Mesendoderm (in vitro differentiated cells): Measurements from ENCODE around the gene NUDT6.

ENCODE experiments used
- DNase-seq: peaks from one replicate; pipeline ENCODE4 v3.0.0; 2013
- H2AK5ac ChIP-seq: 2 replicates; pipeline ENCODE4 v1.6.1; 2013; ENCODE audit warnings: low read length, inconsistent platforms
- H2BK120ac ChIP-seq: 2 replicates; pipeline ENCODE4 v1.6.1; 2013; ENCODE audit warnings: low read depth, mild to moderate bottlenecking, low read length, moderate library complexity, mixed read lengths
- H2BK15ac ChIP-seq: replicated peaks from 2 replicates; pipeline ENCODE4 v1.6.1; 2013; ENCODE audit warnings: low read depth, mild to moderate bottlenecking, moderate library complexity
- H2BK5ac ChIP-seq: 2 replicates; pipeline ENCODE4 v1.6.1; 2013; ENCODE audit warnings: low read length, inconsistent platforms
- H3K18ac ChIP-seq: 2 replicates; pipeline ENCODE4 v1.6.1; 2013; ENCODE audit warnings: mild to moderate bottlenecking, low read length, mixed read lengths
- H3K23ac ChIP-seq: one replicate; pipeline ENCODE4 v1.6.1; 2013; ENCODE audit warnings: low read length
- H3K27ac ChIP-seq: 2 replicates; pipeline ENCODE4 v1.5.1; 2013; ENCODE audit warnings: low read depth, mild to moderate bottlenecking, inconsistent platforms, low read length, moderate library complexity
- H3K27me3 ChIP-seq: 2 replicates; pipeline ENCODE4 v1.6.1; 2013; ENCODE audit warnings: low read length, control low read depth, mild to moderate bottlenecking, inconsistent platforms; ENCODE audit not compliant: insufficient read depth, poor library complexity
- H3K36me3 ChIP-seq: 2 replicates; pipeline ENCODE4 v1.6.1; 2013; ENCODE audit warnings: low read length, inconsistent platforms; ENCODE audit not compliant: control insufficient read depth, insufficient read depth
- H3K4ac ChIP-seq: one replicate; pipeline ENCODE4 v1.6.1; 2013; ENCODE audit warnings: low read depth, mild to moderate bottlenecking, low read length, moderate library complexity
- H3K4me1 ChIP-seq: 2 replicates; pipeline ENCODE4 v1.6.1; 2013; ENCODE audit warnings: low read depth, low read length, inconsistent platforms; ENCODE audit not compliant: control insufficient read depth
- H3K4me2 ChIP-seq: 2 replicates; pipeline ENCODE4 v1.6.1; 2013; ENCODE audit warnings: low read length
- H3K4me3 ChIP-seq: 2 replicates; pipeline ENCODE4 v1.5.1; 2013; ENCODE audit warnings: mild to moderate bottlenecking, low read length
- H3K56ac ChIP-seq: one replicate; pipeline ENCODE4 v1.6.1; 2013; ENCODE audit warnings: low read length
- H3K79me1 ChIP-seq: 2 replicates; pipeline ENCODE4 v1.6.1; 2013; ENCODE audit warnings: low read length, inconsistent platforms
- H3K79me2 ChIP-seq: 2 replicates; pipeline ENCODE4 v1.6.1; 2013; ENCODE audit warnings: mild to moderate bottlenecking, low read length; ENCODE audit not compliant: control insufficient read depth, insufficient read depth
- H3K9ac ChIP-seq: 2 replicates; pipeline ENCODE4 v1.6.1; 2013; ENCODE audit warnings: low read length, inconsistent platforms
- H4K5ac ChIP-seq: one replicate; pipeline ENCODE4 v1.6.1; 2013; ENCODE audit warnings: low read length
- H4K8ac ChIP-seq: one replicate; pipeline ENCODE4 v1.6.1; 2013; ENCODE audit warnings: low read depth, mild to moderate bottlenecking, control low read depth, low read length, moderate library complexity
- WGBS: extraction: QIAGEN DNeasy Blood & Tissue Kit; methylation state at CpG from one replicate; pipeline ENCODE4 v1.1.7; 2013; ENCODE audit warnings: low lambda C conversion rate, missing lambda C conversion rate; ENCODE audit not compliant: insufficient coverage; ENCODE audit errors: extremely low coverage; 5-methylcytosine and 5-hydroxymethylcytosine counted together

Gene NUDT6

GRCh38 chr4:122901247-122902010 lies 21.0 kb downstream of the NUDT6 start:
- Histone ChIP-seq H3K79me1 (no peaks in the 10 kb centered on the region), H3K4me2 (no peak overlapping the region), H4K8ac (no peak overlapping the region), H3K4ac (no peak overlapping the region), H3K27me3 (no peaks in the 10 kb centered on the region), H2BK15ac (no peak overlapping the region), H3K23ac (no peak overlapping the region), H3K18ac (no peak overlapping the region), H4K5ac (no peak overlapping the region), H3K4me3 (no peak overlapping the region), H2BK120ac (no peak overlapping the region), H2AK5ac (no peak overlapping the region), H3K4me1 (peaks cover 5% of the 10 kb centered on the region), H3K79me2 (no peaks in the 10 kb centered on the region), H3K9ac (no peak overlapping the region), H3K36me3 (no peaks in the 10 kb centered on the region), H3K27ac (no peak overlapping the region), H2BK5ac (no peak overlapping the region), H3K56ac (no peak overlapping the region)
- no peak for DNase-seq
- no CpG with 5 or more reads among the region's 2 CpGs for whole genome bisulfite sequencing

- no peak overlapping the region for H3K4ac ChIP-seq
- no CpG with 5 or more reads among the region's 3 CpGs for WGBS
- no peak overlapping the region for H2BK15ac ChIP-seq
- DNase-seq: no peak
- H3K79me1 ChIP-seq: no peaks in the 10 kb centered on the region
- H4K8ac ChIP-seq: no peak overlapping the region
- no peak overlapping the region for H3K18ac ChIP-seq
- H3K27me3 ChIP-seq: no peaks in the 10 kb centered on the region
- H3K27ac ChIP-seq: no peak overlapping the region
- no peak overlapping the region for H2AK5ac ChIP-seq
- no peak overlapping the region for H3K4me2 ChIP-seq
- H3K4me1 ChIP-seq: peaks cover 5% of the 10 kb centered on the region
- no peak overlapping the region for H2BK120ac ChIP-seq
- no peaks in the 10 kb centered on the region for H3K79me2 ChIP-seq
- H3K9ac ChIP-seq: no peak overlapping the region
- H4K5ac ChIP-seq: no peak overlapping the region
- H3K56ac ChIP-seq: no peak overlapping the region
- no peak overlapping the region for H3K23ac ChIP-seq
- no peak overlapping the region for H3K4me3 ChIP-seq
- H3K36me3 ChIP-seq: no peaks in the 10 kb centered on the region
- H2BK5ac ChIP-seq: no peak overlapping the region
These were observed 22.1 kb downstream of the NUDT6 start for GRCh38 chr4:122900314-122900713.

- no peak for DNase-seq
- H3K18ac ChIP-seq: no peak overlapping the region
- no peak overlapping the region for H2BK15ac ChIP-seq
- no peak overlapping the region for H3K23ac ChIP-seq
- peaks cover 5% of the 10 kb centered on the region for H3K4me1 ChIP-seq
- H2BK5ac ChIP-seq: no peak overlapping the region
- no peak overlapping the region for H3K56ac ChIP-seq
- no peak overlapping the region for H4K5ac ChIP-seq
- H2AK5ac ChIP-seq: no peak overlapping the region
- H3K4me3 ChIP-seq: no peak overlapping the region
- H4K8ac ChIP-seq: no peak overlapping the region
- no peaks in the 10 kb centered on the region for H3K79me2 ChIP-seq
- H3K79me1 ChIP-seq: no peaks in the 10 kb centered on the region
- no peak overlapping the region for H2BK120ac ChIP-seq
- no CpG with 5 or more reads among the region's 7 CpGs for WGBS
- H3K27me3 ChIP-seq: no peaks in the 10 kb centered on the region
- no peak overlapping the region for H3K27ac ChIP-seq
- no peak overlapping the region for H3K4me2 ChIP-seq
- H3K9ac ChIP-seq: no peak overlapping the region
- H3K36me3 ChIP-seq: no peaks in the 10 kb centered on the region
- H3K4ac ChIP-seq: no peak overlapping the region
These were observed 22.7 kb downstream of the NUDT6 start for GRCh38 chr4:122899682-122900081.

GRCh38 chr4:122898370-122899150 lies 23.8 kb downstream of the NUDT6 start:
- no peaks in the 10 kb centered on the region for H3K79me2 ChIP-seq
- H3K9ac ChIP-seq: no peak overlapping the region
- H4K8ac ChIP-seq: no peak overlapping the region
- no peak overlapping the region for H4K5ac ChIP-seq
- no peak overlapping the region for H2AK5ac ChIP-seq
- no peak overlapping the region for H3K18ac ChIP-seq
- H3K4ac ChIP-seq: no peak overlapping the region
- H3K27ac ChIP-seq: no peak overlapping the region
- no peaks in the 10 kb centered on the region for H3K79me1 ChIP-seq
- H3K27me3 ChIP-seq: no peaks in the 10 kb centered on the region
- no peak overlapping the region for H3K23ac ChIP-seq
- no peak for DNase-seq
- H3K4me2 ChIP-seq: no peak overlapping the region
- H2BK15ac ChIP-seq: no peak overlapping the region
- no peaks in the 10 kb centered on the region for H3K36me3 ChIP-seq
- H2BK120ac ChIP-seq: no peak overlapping the region
- no peak overlapping the region for H3K4me3 ChIP-seq
- peaks cover 4% of the 10 kb centered on the region for H3K4me1 ChIP-seq
- no peak overlapping the region for H3K56ac ChIP-seq
- H2BK5ac ChIP-seq: no peak overlapping the region
- WGBS: no CpG with 5 or more reads among the region's 2 CpGs

- H3K18ac ChIP-seq: no peak overlapping the region
- WGBS: no CpG with 5 or more reads among the region's 1 CpG
- H3K4me2 ChIP-seq: no peak overlapping the region
- no peak overlapping the region for H3K4ac ChIP-seq
- no peak for DNase-seq
- no peaks in the 10 kb centered on the region for H3K4me1 ChIP-seq
- no peak overlapping the region for H4K5ac ChIP-seq
- no peak overlapping the region for H2AK5ac ChIP-seq
- no peaks in the 10 kb centered on the region for H3K79me2 ChIP-seq
- no peak overlapping the region for H3K9ac ChIP-seq
- H2BK5ac ChIP-seq: no peak overlapping the region
- no peak overlapping the region for H3K4me3 ChIP-seq
- no peaks in the 10 kb centered on the region for H3K36me3 ChIP-seq
- no peak overlapping the region for H3K56ac ChIP-seq
- no peak overlapping the region for H3K23ac ChIP-seq
- H3K79me1 ChIP-seq: peaks cover 2% of the 10 kb centered on the region
- H2BK120ac ChIP-seq: no peak overlapping the region
- H3K27me3 ChIP-seq: no peaks in the 10 kb centered on the region
- no peak overlapping the region for H3K27ac ChIP-seq
- H4K8ac ChIP-seq: no peak overlapping the region
- H2BK15ac ChIP-seq: no peak overlapping the region
These were observed 26.1 kb downstream of the NUDT6 start for GRCh38 chr4:122896270-122896669.
